Keratinocyte (primary cell): ENCODE measurements around the gene CACNB3. TPM values are rescaled to one million over a fixed set of nuclear protein-coding genes. Genes with fewer than 3 reads are reported as not detected.
A peak's percentile ranks its signal among the peaks of the same experiment; 100 is the strongest.

Experiments
- DNase-seq: peaks from one replicate; pipeline ENCODE4 v3.0.0-alpha.2; 2011; ENCODE audit warnings: low read depth, missing footprints, low spot score
- FAIRE-seq: peaks from 2 replicates; lab custom pipeline; 2011; peaks lifted over from hg19 to GRCh38; lab: Jason Lieb, UNC
- H2AFZ ChIP-seq: 2 replicates; pipeline ENCODE4 v1.6.0; 2012; ENCODE audit warnings: low read length, control low read depth, inconsistent platforms; ENCODE audit not compliant: control insufficient read depth
- H3K27ac ChIP-seq: 2 replicates; pipeline ENCODE4 v1.5.1; 2011; ENCODE audit warnings: low read length; ENCODE audit not compliant: control insufficient read depth, insufficient read depth
- H3K27me3 ChIP-seq: 3 replicates; pipeline ENCODE4 v1.6.0; 2011; ENCODE audit warnings: low read length; ENCODE audit not compliant: control insufficient read depth, insufficient read depth; ENCODE audit errors: extremely low read depth
- H3K36me3 ChIP-seq, 2 experiments: 2 replicates in 1 of 2; 3 replicates in 1 of 2; pipeline ENCODE4 v1.5.1; 2011; ENCODE audit warnings: low read length in 2 of 2, mild to moderate bottlenecking in 1 of 2; ENCODE audit not compliant: control insufficient read depth in 2 of 2, insufficient read depth in 2 of 2; ENCODE audit errors: extremely low read depth in 1 of 2
- H3K4me1 ChIP-seq: 3 replicates; pipeline ENCODE4 v1.5.1; 2011; ENCODE audit warnings: low read length; ENCODE audit not compliant: control insufficient read depth, insufficient read depth; ENCODE audit errors: extremely low read depth
- H3K4me2 ChIP-seq: 3 replicates; pipeline ENCODE4 v1.6.0; 2011; ENCODE audit warnings: low read depth, low read length; ENCODE audit not compliant: control insufficient read depth, insufficient read depth; ENCODE audit errors: extremely low read depth
- H3K4me3 ChIP-seq, 3 experiments: fragments of 200-600 bp in 1 of 3; sonication (generic) in 1 of 3; 2 replicates in 2 of 3; 3 replicates in 1 of 3; pipeline ENCODE4 v1.5.1; 2011 to 2016; ENCODE audit warnings: low read length in 3 of 3, mild to moderate bottlenecking in 3 of 3, control low read depth in 2 of 3, inconsistent platforms in 1 of 3, low read depth in 1 of 3, mixed read lengths in 1 of 3, mixed run types in 1 of 3, moderate library complexity in 1 of 3; ENCODE audit not compliant: control insufficient read depth in 2 of 3, insufficient read depth in 2 of 3; ENCODE audit errors: extremely low read depth in 1 of 3
- H3K79me2 ChIP-seq: 2 replicates; pipeline ENCODE4 v1.6.0; 2012; ENCODE audit warnings: low read length; ENCODE audit not compliant: control insufficient read depth, insufficient read depth
- H3K9ac ChIP-seq: 3 replicates; pipeline ENCODE4 v1.6.0; 2011; ENCODE audit warnings: low read length; ENCODE audit not compliant: control insufficient read depth, insufficient read depth; ENCODE audit errors: extremely low read depth
- H3K9me1 ChIP-seq: 3 replicates; pipeline ENCODE4 v1.6.0; 2011; ENCODE audit warnings: low read length; ENCODE audit not compliant: control insufficient read depth, insufficient read depth; ENCODE audit errors: extremely low read depth
- H3K9me3 ChIP-seq: 2 replicates; pipeline ENCODE4 v1.5.1; 2012; ENCODE audit warnings: low read depth, low read length; ENCODE audit not compliant: control insufficient read depth
- H4K20me1 ChIP-seq: 3 replicates; pipeline ENCODE4 v1.6.0; 2011; ENCODE audit warnings: low read length; ENCODE audit not compliant: control insufficient read depth, insufficient read depth; ENCODE audit errors: extremely low read depth
- EZH2 ChIP-seq: IDR thresholded peaks from one replicate; pipeline ENCODE4 v1.6.1; 2012; ENCODE audit warnings: inconsistent platforms, mild to moderate bottlenecking, low read length, moderate library complexity
- dilution Hi-C: fragments of 300-500 bp; cut with MboI; formaldehyde crosslinking; loops from one replicate; pipeline ENCODE4 v1.7.0; 2020; ENCODE audit warnings: low sequenced_read_pairs; ENCODE audit not compliant: extremely low pct_ligation_motif_present
- polyA plus RNA-seq, 5 experiments: library from polyadenylated mRNA; depleted of rRNA in 3 of 5; stranded (reverse) in 3 of 5; stranded (forward) in 1 of 5; unstranded in 1 of 5; fragments of >200 nt; gene quantifications; 1 replicate in 1 of 5; 2 replicates in 3 of 5; 3 replicates in 1 of 5; pipeline versions ENCODE4 v1.2.1 to v1.2.3, GENCODE V29; 2011 to 2012; ENCODE audit warnings: missing spikeins in 2 of 5, low read depth in 1 of 5, low replicate concordance in 1 of 5
- TF ChIP-seq, protein P1 (sequence below), 3 experiments: IDR thresholded peaks in 1 of 3; conservative IDR thresholded peaks in 1 of 3; optimal IDR thresholded peaks in 1 of 3; 2 replicates in 2 of 3; 3 replicates in 1 of 3; pipeline versions ENCODE3 to v1.5.1; 2011; ENCODE audit warnings: low read length in 3 of 3, mild to moderate bottlenecking in 3 of 3, moderate library complexity in 2 of 3, control low read depth in 1 of 3, inconsistent platforms in 1 of 3; ENCODE audit not compliant: insufficient read depth in 2 of 3; ENCODE audit errors: extremely low read depth in 1 of 3

Gene CACNB3
- polyA plus RNA-seq, 1 donor (not counting 4 experiments of a cell fraction or from before 2014, with no cell fraction given), result 16.1 TPM

DNA sequence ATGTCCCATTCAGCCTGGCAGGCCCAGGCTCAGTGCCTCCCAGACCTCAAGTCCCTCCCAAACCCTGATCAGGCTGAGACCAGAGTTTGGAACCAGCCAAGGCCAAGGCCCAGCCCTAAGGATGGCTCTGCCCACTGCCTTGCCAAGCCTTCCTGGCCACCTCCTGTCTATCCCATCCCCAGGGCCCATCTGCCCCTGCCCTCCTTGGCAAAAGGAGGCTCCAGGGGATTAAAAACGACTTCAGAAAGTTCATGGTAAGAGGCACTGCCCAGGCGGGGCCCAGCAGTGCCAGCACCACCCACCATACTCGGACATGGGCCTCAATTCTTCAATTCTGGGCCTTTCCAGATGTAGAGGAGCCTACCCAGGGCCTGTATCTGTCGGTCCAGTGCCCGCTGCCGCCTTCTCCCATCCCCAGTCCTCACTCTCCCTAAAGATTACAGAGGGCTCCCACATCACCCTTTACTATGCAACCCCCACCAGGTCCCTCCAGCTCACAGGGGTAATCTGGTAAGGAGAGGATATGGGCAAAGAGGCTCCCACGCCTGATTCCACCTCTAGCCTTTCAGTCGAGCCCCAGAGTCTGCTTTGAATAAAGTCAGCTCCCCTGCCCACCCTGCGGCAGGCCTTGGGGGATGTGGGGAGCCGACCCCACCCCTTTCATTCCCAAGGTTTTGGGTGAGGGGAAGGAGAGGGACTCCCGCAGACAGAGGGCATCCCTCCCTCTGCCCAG lies 30.3 kb upstream of the CACNB3 start:
- Histone ChIP-seq H2AFZ (peak overlapping the region; percentile 71), H3K27me3 (no peaks in the 10 kb centered on the region), H3K36me3 (no peaks in the 10 kb centered on the region), H3K4me1 (peaks cover 13% of the 10 kb centered on the region), H3K4me2 (peak overlapping the region; percentile 88), H4K20me1 (no peaks in the 10 kb centered on the region), H3K4me3 (peak overlapping the region; percentile 71 to 88 (median 86)), H3K79me2 (peaks cover 6% of the 10 kb centered on the region), H3K9ac (peak overlapping the region; percentile 72), H3K9me1 (no peaks in the 10 kb centered on the region), H3K27ac (no peak overlapping the region), H3K9me3 (no peaks in the 10 kb centered on the region)
- dilution Hi-C loops, result no loop called here
- TF ChIP-seq, protein P1, sequence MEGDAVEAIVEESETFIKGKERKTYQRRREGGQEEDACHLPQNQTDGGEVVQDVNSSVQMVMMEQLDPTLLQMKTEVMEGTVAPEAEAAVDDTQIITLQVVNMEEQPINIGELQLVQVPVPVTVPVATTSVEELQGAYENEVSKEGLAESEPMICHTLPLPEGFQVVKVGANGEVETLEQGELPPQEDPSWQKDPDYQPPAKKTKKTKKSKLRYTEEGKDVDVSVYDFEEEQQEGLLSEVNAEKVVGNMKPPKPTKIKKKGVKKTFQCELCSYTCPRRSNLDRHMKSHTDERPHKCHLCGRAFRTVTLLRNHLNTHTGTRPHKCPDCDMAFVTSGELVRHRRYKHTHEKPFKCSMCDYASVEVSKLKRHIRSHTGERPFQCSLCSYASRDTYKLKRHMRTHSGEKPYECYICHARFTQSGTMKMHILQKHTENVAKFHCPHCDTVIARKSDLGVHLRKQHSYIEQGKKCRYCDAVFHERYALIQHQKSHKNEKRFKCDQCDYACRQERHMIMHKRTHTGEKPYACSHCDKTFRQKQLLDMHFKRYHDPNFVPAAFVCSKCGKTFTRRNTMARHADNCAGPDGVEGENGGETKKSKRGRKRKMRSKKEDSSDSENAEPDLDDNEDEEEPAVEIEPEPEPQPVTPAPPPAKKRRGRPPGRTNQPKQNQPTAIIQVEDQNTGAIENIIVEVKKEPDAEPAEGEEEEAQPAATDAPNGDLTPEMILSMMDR (optimal IDR thresholded peaks at IDR 0.05 in 1 of 3, IDR thresholded peaks at IDR 0.05 in 1 of 3, conservative IDR thresholded peaks at IDR 0.05 in 1 of 3; ENCODE audit: extremely low read depth in 1 of 3, insufficient read depth in 2 of 3, low read length in 3 of 3), result no peak
- no peak for TF ChIP-seq EZH2
- DNase-seq (no peak), FAIRE-seq (no peak)

- Histone ChIP-seq H3K36me3 (no peaks in the 10 kb centered on the region), H3K4me3 (peak overlapping the region; percentile 71 to 88 (median 86)), H3K4me2 (peak overlapping the region; percentile 88), H3K4me1 (peaks cover 13% of the 10 kb centered on the region), H3K27me3 (no peaks in the 10 kb centered on the region), H4K20me1 (no peaks in the 10 kb centered on the region), H3K27ac (no peak overlapping the region), H2AFZ (peak overlapping the region; percentile 71), H3K9me3 (no peaks in the 10 kb centered on the region), H3K9me1 (no peaks in the 10 kb centered on the region), H3K79me2 (peaks cover 6% of the 10 kb centered on the region), H3K9ac (peak overlapping the region; percentile 72)
- no peak for DNase-seq
- no peak for FAIRE-seq
- TF ChIP-seq, protein P1 (optimal IDR thresholded peaks at IDR 0.05 in 1 of 3, IDR thresholded peaks at IDR 0.05 in 1 of 3, conservative IDR thresholded peaks at IDR 0.05 in 1 of 3; ENCODE audit: extremely low read depth in 1 of 3, insufficient read depth in 2 of 3, low read length in 3 of 3), result no peak
- no peak for TF ChIP-seq EZH2
- dilution Hi-C loops, result no loop called here
Observed at GRCh38 chr12:48788524-48788853, 29.8 kb upstream of the CACNB3 start.
